HG03025 (cell line): ENCODE data around the gene HRH4.

Source experiments
- ATAC-seq: cut with Tn5 transposase; IDR thresholded peaks from one replicate; pipeline ENCODE4 v1.9.1; 2021; ENCODE audit warnings: mild to moderate bottlenecking, moderate library complexity; ENCODE audit not compliant: unreplicated experiment, low FRiP score

Gene HRH4

GRCh38 chr18:24500766-24501165, 40.3 kb downstream of the HRH4 start:
- no peak for ATAC-seq

GRCh38 chr18:24502667-24503523, 42.5 kb downstream of the HRH4 start:
- ATAC-seq: no peak

DNA sequence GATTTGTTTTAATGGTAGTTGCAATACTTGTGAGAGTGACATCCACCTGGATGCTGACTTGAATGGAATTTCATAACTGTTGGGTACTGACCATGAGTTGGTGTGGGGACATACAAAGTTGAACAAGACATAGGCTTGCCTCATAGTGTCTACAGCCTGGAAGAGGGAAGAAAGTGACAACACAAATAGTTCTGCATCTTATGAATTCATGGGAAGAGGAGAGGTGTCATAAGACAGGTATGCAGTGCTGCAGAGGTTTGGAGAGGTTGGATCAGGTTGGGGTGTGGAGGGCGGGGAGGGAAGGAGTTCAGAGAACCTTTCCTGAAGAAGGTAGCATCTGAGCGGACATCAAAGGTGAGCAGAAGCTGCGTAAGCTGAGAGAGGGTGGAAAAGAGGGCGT, 44.0 kb downstream of the HRH4 start:
- no peak for ATAC-seq

DNA sequence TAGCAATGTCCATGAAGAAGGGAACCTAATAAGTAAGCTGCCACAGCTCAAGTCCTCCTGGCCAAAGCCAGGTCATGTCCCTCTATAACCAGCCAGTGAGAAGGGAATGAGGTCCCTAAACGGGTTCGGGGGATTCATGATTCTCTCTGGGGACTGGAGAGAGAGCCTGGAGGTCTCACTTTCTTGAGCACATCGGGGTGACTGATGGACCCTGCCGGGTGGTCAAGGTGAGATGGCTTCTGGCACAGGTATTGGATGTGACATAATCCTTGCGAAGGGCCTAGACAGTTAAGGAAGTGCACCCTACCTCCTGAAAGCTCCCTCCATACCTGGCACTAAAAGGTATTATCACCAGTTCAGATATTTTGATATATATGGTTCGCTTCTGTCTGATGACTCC, 45.7 kb downstream of the HRH4 start:
- ATAC-seq: no peak

GRCh38 chr18:24509435-24509834, 49.0 kb downstream of the HRH4 start:
- ATAC-seq: no peak

- ATAC-seq: no peak
These were observed 54.0 kb downstream of the HRH4 start for GRCh38 chr18:24514439-24514838.

DNA sequence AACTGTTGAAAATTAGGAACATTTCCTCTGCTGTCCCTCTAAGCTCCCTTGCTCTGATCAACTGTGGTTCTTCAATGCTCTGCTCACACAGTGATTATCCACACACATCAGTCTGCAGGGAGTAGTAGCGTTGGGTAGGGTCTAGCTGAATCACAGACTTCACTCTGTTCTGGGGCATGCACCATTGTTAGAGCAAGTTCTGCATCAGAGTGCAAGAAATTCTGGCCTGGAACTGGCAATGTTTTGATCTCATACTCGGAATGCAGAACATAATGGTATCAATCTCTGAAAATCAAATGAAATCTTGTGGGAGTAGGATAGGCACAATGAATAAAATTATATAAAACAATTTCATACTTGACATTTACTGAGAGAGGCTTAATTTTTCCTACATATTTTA, 55.3 kb downstream of the HRH4 start:
- no peak for ATAC-seq

GRCh38 chr18:24516261-24516660, 55.8 kb downstream of the HRH4 start:
- ATAC-seq: no peak

DNA sequence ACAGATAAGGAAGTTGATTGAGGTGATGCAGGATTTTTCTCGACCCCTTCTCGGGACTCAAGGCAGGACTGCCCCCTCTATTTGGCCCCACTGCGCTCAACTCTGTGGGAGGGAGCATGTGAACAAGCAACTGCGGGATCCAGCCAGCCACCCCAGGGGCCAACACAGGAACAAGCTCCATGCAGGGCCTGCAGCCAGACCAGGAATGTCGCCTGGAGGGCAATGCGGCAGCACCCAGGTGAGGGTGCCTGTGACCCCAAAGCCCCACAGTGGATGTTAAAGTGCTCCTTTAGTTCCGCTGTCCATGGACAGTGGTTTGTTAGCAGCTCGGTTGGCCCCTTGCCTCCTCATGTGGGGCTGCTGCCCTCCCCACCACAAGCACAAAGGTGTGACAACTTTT, 57.1 kb downstream of the HRH4 start:
- ATAC-seq: no peak

GRCh38 chr18:24518596-24518995, 58.2 kb downstream of the HRH4 start:
- no peak for ATAC-seq
